IMR-90 (cell line): ENCODE measurements around the gene SLC44A4. TPM values are rescaled to one million over a fixed set of nuclear protein-coding genes. Genes with fewer than 3 reads are reported as not detected.

Experiments
- ATAC-seq: fragments of 200-7000 bp; cut with Tn5 transposase; 2 replicates; pipeline ENCODE4 v1.9.1; 2020; ENCODE audit warnings: low read depth, mild to moderate bottlenecking, moderate library complexity
- BruUV-seq: library from RNA; stranded (reverse); fragments of 400-500 nt; replicated peaks from 2 replicates; lab custom pipeline; 2021; lab: Mats Ljungman, UMichigan
- CTCF ChIA-PET: fragments of 300-600 bp; formaldehyde crosslinking; extraction: SDS; loops from one replicate; lab custom pipeline; 2021; ENCODE audit warnings: antibody characterized with exemption; lab: Yijun Ruan, JAX
- POLR2A ChIA-PET: fragments of 300-600 bp; sonication (Branson Sonifier 250); formaldehyde crosslinking; loops from one replicate; lab custom pipeline; 2022; ENCODE audit warnings: antibody characterized with exemption; ENCODE audit not compliant: unreplicated experiment; lab: Charles Lee
- DNase-seq: peaks from one replicate; pipeline ENCODE4 v3.0.0; 2013
- H2AFZ ChIP-seq: replicated peaks from 2 replicates; pipeline ENCODE3; 2013; ENCODE audit warnings: low read length, mild to moderate bottlenecking; ENCODE audit not compliant: poor library complexity
- H2AK5ac ChIP-seq: 2 replicates; pipeline ENCODE4 v1.6.1; 2013; ENCODE audit warnings: low read depth, low read length, inconsistent platforms
- H2AK9ac ChIP-seq: replicated peaks from 2 replicates; pipeline ENCODE3; 2013; ENCODE audit warnings: mild to moderate bottlenecking, low read depth, low read length, moderate library complexity; ENCODE audit not compliant: poor library complexity
- H2BK120ac ChIP-seq: 2 replicates; pipeline ENCODE4 v1.6.1; 2013; ENCODE audit warnings: low read depth, low read length, inconsistent platforms
- H2BK15ac ChIP-seq: 3 replicates; pipeline ENCODE4 v1.6.1; 2013; ENCODE audit warnings: low read depth, low read length, inconsistent platforms
- H2BK20ac ChIP-seq: 2 replicates; pipeline ENCODE4 v1.6.1; 2013; ENCODE audit warnings: low read depth, mild to moderate bottlenecking, inconsistent platforms, low read length, moderate library complexity
- H2BK5ac ChIP-seq: 2 replicates; pipeline ENCODE4 v1.6.1; 2013; ENCODE audit warnings: mild to moderate bottlenecking, low read depth, low read length, inconsistent platforms; ENCODE audit not compliant: poor library complexity, severe bottlenecking
- H3K14ac ChIP-seq: replicated peaks from 2 replicates; pipeline ENCODE4 v1.6.1; 2013; ENCODE audit warnings: low read depth, low read length, inconsistent platforms
- H3K18ac ChIP-seq: 2 replicates; pipeline ENCODE4 v1.6.1; 2013; ENCODE audit warnings: low read depth, low read length, control low read depth
- H3K23ac ChIP-seq: 2 replicates; pipeline ENCODE4 v1.6.1; 2013; ENCODE audit warnings: low read depth, low read length, inconsistent platforms
- H3K27ac ChIP-seq: 2 replicates; pipeline ENCODE4 v1.5.1; 2013; ENCODE audit warnings: mild to moderate bottlenecking, control low read depth, low read length; ENCODE audit not compliant: insufficient read depth
- H3K27me3 ChIP-seq: 2 replicates; pipeline ENCODE4 v1.6.1; 2013; ENCODE audit warnings: low read length; ENCODE audit not compliant: control insufficient read depth, insufficient read depth
- H3K36me3 ChIP-seq: 2 replicates; pipeline ENCODE4 v1.6.1; 2013; ENCODE audit warnings: low read length, mixed read lengths; ENCODE audit not compliant: control insufficient read depth, insufficient read depth
- H3K4ac ChIP-seq: 2 replicates; pipeline ENCODE4 v1.6.1; 2013; ENCODE audit warnings: low read depth, low read length, inconsistent platforms
- H3K4me1 ChIP-seq: 2 replicates; pipeline ENCODE4 v1.6.1; 2013; ENCODE audit warnings: low read length, mixed read lengths; ENCODE audit not compliant: control insufficient read depth, insufficient read depth
- H3K4me2 ChIP-seq: 2 replicates; pipeline ENCODE4 v1.6.1; 2013; ENCODE audit warnings: low read depth, mild to moderate bottlenecking, control low read depth, low read length, moderate library complexity
- H3K4me3 ChIP-seq: 2 replicates; pipeline ENCODE4 v1.5.1; 2013; ENCODE audit warnings: low read depth, mild to moderate bottlenecking, control low read depth, low read length, moderate library complexity; ENCODE audit not compliant: insufficient read depth
- H3K56ac ChIP-seq: 2 replicates; pipeline ENCODE4 v1.6.1; 2013; ENCODE audit warnings: low read length, inconsistent platforms; ENCODE audit not compliant: insufficient read depth; ENCODE audit errors: extremely low read depth
- H3K79me1 ChIP-seq, 2 experiments: 2 replicates each; pipeline ENCODE4 v1.6.1; 2013; ENCODE audit warnings: low read length in 2 of 2, inconsistent platforms in 1 of 2, low read depth in 1 of 2
- H3K9ac ChIP-seq: 2 replicates; pipeline ENCODE4 v1.6.1; 2013; ENCODE audit warnings: low read depth, low read length, control low read depth
- H3K9me1 ChIP-seq: 2 replicates; pipeline ENCODE4 v1.6.1; 2013; ENCODE audit warnings: low read length, inconsistent platforms; ENCODE audit not compliant: insufficient read depth
- H3K9me3 ChIP-seq: 2 replicates; pipeline ENCODE4 v1.6.1; 2013; ENCODE audit warnings: low read length; ENCODE audit not compliant: control insufficient read depth, insufficient read depth
- H4K20me1 ChIP-seq: 2 replicates; pipeline ENCODE4 v1.6.1; 2013; ENCODE audit warnings: low read length, inconsistent platforms; ENCODE audit not compliant: insufficient read depth
- H4K5ac ChIP-seq: 2 replicates; pipeline ENCODE4 v1.6.1; 2013; ENCODE audit warnings: mild to moderate bottlenecking, low read depth, low read length, control low read depth
- H4K8ac ChIP-seq, 2 experiments: 2 replicates each; pipeline ENCODE4 v1.6.1; 2013; ENCODE audit warnings: low read depth in 2 of 2, low read length in 2 of 2, control low read depth in 1 of 2, inconsistent platforms in 1 of 2
- H4K91ac ChIP-seq: 2 replicates; pipeline ENCODE4 v1.6.1; 2013; ENCODE audit warnings: low read depth, low read length, inconsistent platforms; ENCODE audit not compliant: insufficient read depth
- CEBPB ChIP-seq: IDR thresholded peaks from 2 replicates; pipeline ENCODE4 v1.6.1; 2012; ENCODE audit warnings: low read depth, low read length, improper control_type of control experiment
- CHD1 ChIP-seq: IDR thresholded peaks from 2 replicates; pipeline ENCODE4 v1.6.1; 2012; ENCODE audit warnings: low read depth, low read length, improper control_type of control experiment
- FOS ChIP-seq: fragments of 150-350 bp; IDR thresholded peaks from 2 replicates; pipeline ENCODE4 v1.6.1; 2016; ENCODE audit warnings: low read depth, low read length
- MAFK ChIP-seq: IDR thresholded peaks from 2 replicates; pipeline ENCODE4 v1.6.1; 2012; ENCODE audit warnings: low read depth, low read length, improper control_type of control experiment
- MAZ ChIP-seq: IDR thresholded peaks from 2 replicates; pipeline ENCODE4 v1.6.1; 2012; ENCODE audit warnings: low read depth, mild to moderate bottlenecking, low read length, improper control_type of control experiment, moderate library complexity, borderline replicate concordance
- MXI1 ChIP-seq: IDR thresholded peaks from 2 replicates; pipeline ENCODE4 v1.6.1; 2012; ENCODE audit warnings: low read depth, mild to moderate bottlenecking, low read length, moderate library complexity, borderline replicate concordance
- POLR2A ChIP-seq: IDR thresholded peaks from 2 replicates; pipeline ENCODE4 v1.6.1; 2012; ENCODE audit warnings: mild to moderate bottlenecking, low read depth, low read length
- RAD21 ChIP-seq: IDR thresholded peaks from 2 replicates; pipeline ENCODE4 v1.6.1; 2012; ENCODE audit warnings: low read length, improper control_type of control experiment
- RFX5 ChIP-seq: IDR thresholded peaks from 2 replicates; pipeline ENCODE4 v1.8.0; 2012; ENCODE audit warnings: low read depth, mild to moderate bottlenecking, low read length, moderate library complexity
- SMC3 ChIP-seq: fragments of 150-350 bp; IDR thresholded peaks from 2 replicates; pipeline ENCODE4 v1.6.1; 2016; ENCODE audit warnings: low read depth, mild to moderate bottlenecking, antibody characterized with exemption, low read length, moderate library complexity
- WGBS, 2 experiments: methylation state at CpG; one replicate each; pipeline versions ENCODE4 v1.1.5 to v1.1.7; 2013; ENCODE audit warnings: missing lambda C conversion rate in 2 of 2; ENCODE audit not compliant: insufficient read length in 1 of 2; ENCODE audit errors: extremely low coverage in 2 of 2; 5-methylcytosine and 5-hydroxymethylcytosine counted together
- dilution Hi-C: fragments of 300-500 bp; cut with HindIII; formaldehyde crosslinking; loops from one replicate; pipeline ENCODE4 v1.14.3; 2018; ENCODE audit warnings: low sequenced_read_pairs; ENCODE audit not compliant: unreplicated experiment
- in situ Hi-C: fragments of 300-500 bp; cut with MboI; formaldehyde crosslinking; loops from 3 replicates; pipeline ENCODE4 v1.14.3; 2019; ENCODE audit warnings: low sequenced_read_pairs, inconsistent platforms, mixed read lengths
- intact Hi-C: fragments of 100-400 bp; cut with micrococcal nuclease; formaldehyde crosslinking; loops from 2 replicates; pipeline ENCODE4 v1.10.0; 2022
- polyA plus RNA-seq, 3 experiments: library from polyadenylated mRNA; depleted of rRNA; stranded (reverse); fragments of >200 nt; gene quantifications; 2 replicates each; pipeline ENCODE4 v1.2.3, GENCODE V29; 2012; ENCODE audit warnings: low replicate concordance in 1 of 3
- total RNA-seq: library from RNA; depleted of rRNA; stranded (reverse); fragments of >200 nt; gene quantifications from 2 replicates; pipeline ENCODE4 v1.2.3, GENCODE V29; 2012
- TF ChIP-seq, protein P1 (sequence below): fragments of 150-350 bp; IDR thresholded peaks from 2 replicates; pipeline ENCODE4 v1.6.1; 2017; ENCODE audit warnings: mild to moderate bottlenecking, antibody characterized with exemption, low read length, low read depth
- TF ChIP-seq, protein P2 (sequence below): conservative IDR thresholded peaks from 2 replicates; pipeline ENCODE4 v1.5.1; 2012; ENCODE audit warnings: mild to moderate bottlenecking, low read depth, low read length, improper control_type of control experiment

SLC44A4 gene
- total and polyA plus RNA-seq, 2 of the 4 experiments (the other 2 are of a cell fraction): 0.14 to 0.36 TPM

DNA sequence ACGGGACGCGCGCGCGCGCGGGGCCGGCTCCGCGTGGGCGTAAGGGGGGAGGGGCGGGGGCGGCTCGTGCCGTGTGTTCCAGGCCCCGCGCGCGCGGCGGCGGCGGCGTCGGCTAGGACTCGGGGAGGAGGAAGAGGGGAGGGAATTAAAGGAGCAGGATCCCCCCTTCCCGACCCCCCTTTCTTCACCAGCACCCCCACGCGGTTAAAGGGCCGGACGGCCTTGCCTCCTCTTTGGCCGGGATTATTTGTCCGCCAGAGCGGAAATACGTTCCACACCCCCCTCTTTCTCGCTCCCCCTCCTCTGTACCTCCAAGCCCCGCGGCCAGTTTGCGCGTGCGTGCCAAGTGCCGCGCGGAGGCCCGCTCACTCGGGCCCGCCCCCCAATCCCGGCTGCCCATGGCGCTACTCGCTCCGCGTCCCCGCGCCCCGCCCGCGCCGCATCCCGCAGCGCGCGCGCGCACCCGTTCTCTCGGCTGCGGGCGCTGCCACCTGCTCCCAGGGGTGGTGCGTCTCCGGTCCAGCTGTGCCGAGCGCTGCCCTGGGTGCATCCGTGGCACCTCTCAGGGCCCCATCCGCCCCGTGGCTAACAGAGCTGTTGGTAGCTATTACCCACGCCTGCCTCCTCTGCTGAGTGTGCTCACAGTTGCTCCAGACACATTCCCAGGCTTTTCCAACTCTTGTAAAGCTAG, 23.3 kb upstream of the SLC44A4 start, which contains the start of gene ZBTB12 (continued):
- TF ChIP-seq MXI1: no peak
- TF ChIP-seq CHD1: no peak
- TF ChIP-seq SMC3: peak; percentile 22; the same call in 1 of the 2 replicates

GRCh38 chr6:31901415-31901952, 22.7 kb upstream of the SLC44A4 start:
- Histone ChIP-seq H2AFZ (peak overlapping the region; percentile 90), H3K9me1 (peaks cover 8% of the 10 kb centered on the region; the same call in 1 of the 2 replicates), H2AK9ac (peak overlapping the region; percentile 75), H3K79me1 (peaks cover 15 to 41% of the 10 kb centered on the region in 2 experiments; a peak in 3 of 4 replicates), H3K9me3 (no peaks in the 10 kb centered on the region), H3K27ac (peak overlapping the region; percentile 64), H3K4me3 (peak overlapping the region; percentile 58), H2AK5ac (peak overlapping the region; percentile 71; the same call in 1 of the 2 replicates), H3K36me3 (0 out of 2 replicates have a peak, but pooled peaks cover 3% of the 10 kb centered on the region), H3K56ac (0 out of 2 replicates have a peak overlapping the region, but pooled peaks have one; percentile 2), H2BK5ac (peak overlapping the region; percentile 45), H2BK20ac (no peak overlapping the region), H4K20me1 (peaks cover 3% of the 10 kb centered on the region), H3K4me2 (peak overlapping the region; percentile 79), H3K4ac (peak overlapping the region; percentile 53), H2BK15ac (no peak overlapping the region), H3K4me1 (peaks cover 10% of the 10 kb centered on the region), H4K5ac (no peak overlapping the region), H3K18ac (peak overlapping the region; percentile 17; the same call in 1 of the 2 replicates), H4K8ac (peak overlapping the region; percentile 82 to 85; a peak in 2 of 4 replicates), H3K9ac (peak overlapping the region; percentile 54), H3K23ac (no peak overlapping the region), H2BK120ac (no peak overlapping the region), H3K27me3 (no peaks in the 10 kb centered on the region), H4K91ac (peak overlapping the region; percentile 66; the same call in 1 of the 2 replicates), H3K14ac (no peak overlapping the region; the same call in 1 of the 2 replicates)
- ChIA-PET CTCF (no interaction called here), POLR2A (interaction anchor here (0.6 to 1.3 kb wide), 3 partner anchors 70 to 494 kb away, joined by 3 to 7 read pairs (median 3); no protein-coding TSS in a partner anchor)
- BruUV-seq: no TSS peak
- intact Hi-C loops: loop anchor here (5.0 kb wide), 1 partner anchor 251 kb away; the partner anchor contains the start of genes PPT2 and PRRT1
- DNase-seq: peak; percentile 41
- WGBS, 2 experiments: no CpG with 5 or more reads among the region's 45 CpGs
- ATAC-seq: peak; percentile 38
- dilution Hi-C loops: no loop called here
- in situ Hi-C loops: no loop called here
- TF ChIP-seq SMC3 (no peak), MAZ (peak; percentile 24; the same call in 1 of the 2 replicates), CHD1 (no peak), RAD21 (no peak), CEBPB (no peak), FOS (no peak), POLR2A (no peak), MAFK (no peak), RFX5 (no peak), MXI1 (peak; percentile 29; the same call in 1 of the 2 replicates)
- TF ChIP-seq, protein P1, sequence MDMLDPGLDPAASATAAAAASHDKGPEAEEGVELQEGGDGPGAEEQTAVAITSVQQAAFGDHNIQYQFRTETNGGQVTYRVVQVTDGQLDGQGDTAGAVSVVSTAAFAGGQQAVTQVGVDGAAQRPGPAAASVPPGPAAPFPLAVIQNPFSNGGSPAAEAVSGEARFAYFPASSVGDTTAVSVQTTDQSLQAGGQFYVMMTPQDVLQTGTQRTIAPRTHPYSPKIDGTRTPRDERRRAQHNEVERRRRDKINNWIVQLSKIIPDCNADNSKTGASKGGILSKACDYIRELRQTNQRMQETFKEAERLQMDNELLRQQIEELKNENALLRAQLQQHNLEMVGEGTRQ: no peak
- TF ChIP-seq, protein P2, sequence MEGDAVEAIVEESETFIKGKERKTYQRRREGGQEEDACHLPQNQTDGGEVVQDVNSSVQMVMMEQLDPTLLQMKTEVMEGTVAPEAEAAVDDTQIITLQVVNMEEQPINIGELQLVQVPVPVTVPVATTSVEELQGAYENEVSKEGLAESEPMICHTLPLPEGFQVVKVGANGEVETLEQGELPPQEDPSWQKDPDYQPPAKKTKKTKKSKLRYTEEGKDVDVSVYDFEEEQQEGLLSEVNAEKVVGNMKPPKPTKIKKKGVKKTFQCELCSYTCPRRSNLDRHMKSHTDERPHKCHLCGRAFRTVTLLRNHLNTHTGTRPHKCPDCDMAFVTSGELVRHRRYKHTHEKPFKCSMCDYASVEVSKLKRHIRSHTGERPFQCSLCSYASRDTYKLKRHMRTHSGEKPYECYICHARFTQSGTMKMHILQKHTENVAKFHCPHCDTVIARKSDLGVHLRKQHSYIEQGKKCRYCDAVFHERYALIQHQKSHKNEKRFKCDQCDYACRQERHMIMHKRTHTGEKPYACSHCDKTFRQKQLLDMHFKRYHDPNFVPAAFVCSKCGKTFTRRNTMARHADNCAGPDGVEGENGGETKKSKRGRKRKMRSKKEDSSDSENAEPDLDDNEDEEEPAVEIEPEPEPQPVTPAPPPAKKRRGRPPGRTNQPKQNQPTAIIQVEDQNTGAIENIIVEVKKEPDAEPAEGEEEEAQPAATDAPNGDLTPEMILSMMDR: no peak
